D721Med (cell line): ENCODE measurements around the gene MIER2.
"Not testable (repeated sequence)": the region's sequence is repeated elsewhere in the genome, so short reads cannot be mapped to it uniquely, and the experiment has no call there.

ENCODE experiments used
- DNase-seq: peaks from one replicate; pipeline ENCODE4 v3.0.0; 2011; ENCODE audit warnings: low spot score; ENCODE audit not compliant: insufficient read length
- FAIRE-seq: peaks from 2 replicates; lab custom pipeline; 2011; peaks lifted over from hg19 to GRCh38; lab: Jason Lieb, UNC
- TF ChIP-seq, protein P1 (sequence below): IDR thresholded peaks from 2 replicates; pipeline ENCODE4 v1.5.1; 2012; ENCODE audit warnings: mild to moderate bottlenecking, control low read depth; ENCODE audit not compliant: insufficient read depth; ENCODE audit errors: missing control alignments

The MIER2 gene

GRCh38 chr19:275958-276646, 68.5 kb downstream of the MIER2 start:
- TF ChIP-seq, protein P1, sequence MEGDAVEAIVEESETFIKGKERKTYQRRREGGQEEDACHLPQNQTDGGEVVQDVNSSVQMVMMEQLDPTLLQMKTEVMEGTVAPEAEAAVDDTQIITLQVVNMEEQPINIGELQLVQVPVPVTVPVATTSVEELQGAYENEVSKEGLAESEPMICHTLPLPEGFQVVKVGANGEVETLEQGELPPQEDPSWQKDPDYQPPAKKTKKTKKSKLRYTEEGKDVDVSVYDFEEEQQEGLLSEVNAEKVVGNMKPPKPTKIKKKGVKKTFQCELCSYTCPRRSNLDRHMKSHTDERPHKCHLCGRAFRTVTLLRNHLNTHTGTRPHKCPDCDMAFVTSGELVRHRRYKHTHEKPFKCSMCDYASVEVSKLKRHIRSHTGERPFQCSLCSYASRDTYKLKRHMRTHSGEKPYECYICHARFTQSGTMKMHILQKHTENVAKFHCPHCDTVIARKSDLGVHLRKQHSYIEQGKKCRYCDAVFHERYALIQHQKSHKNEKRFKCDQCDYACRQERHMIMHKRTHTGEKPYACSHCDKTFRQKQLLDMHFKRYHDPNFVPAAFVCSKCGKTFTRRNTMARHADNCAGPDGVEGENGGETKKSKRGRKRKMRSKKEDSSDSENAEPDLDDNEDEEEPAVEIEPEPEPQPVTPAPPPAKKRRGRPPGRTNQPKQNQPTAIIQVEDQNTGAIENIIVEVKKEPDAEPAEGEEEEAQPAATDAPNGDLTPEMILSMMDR, result no peak
- FAIRE-seq (no peak), DNase-seq (no peak)

DNA sequence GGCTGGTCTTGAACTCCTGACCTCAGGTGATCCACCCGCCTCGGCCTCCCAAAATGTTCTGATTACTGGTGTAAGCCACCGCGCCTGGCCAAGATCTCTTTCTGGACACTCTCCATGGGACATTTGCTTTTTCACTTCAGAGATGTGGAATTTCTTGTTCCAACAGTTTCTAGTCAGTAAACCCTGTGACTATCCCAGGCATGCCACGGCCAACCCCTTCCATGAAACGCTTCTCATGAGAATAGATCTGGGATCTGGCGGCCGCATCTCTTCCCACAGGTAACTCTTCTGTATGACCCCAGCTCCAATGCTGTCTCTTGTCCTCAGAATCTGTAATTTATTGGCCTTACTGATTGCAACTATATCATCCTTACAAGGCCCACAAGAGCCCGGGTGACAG, 69.6 kb downstream of the MIER2 start:
- FAIRE-seq (no peak), DNase-seq (no peak)
- TF ChIP-seq, protein P1, result no peak

GRCh38 chr19:273393-273792, 71.2 kb downstream of the MIER2 start:
- TF ChIP-seq, protein P1, result no peak
- FAIRE-seq (no peak), DNase-seq (no peak)

DNA sequence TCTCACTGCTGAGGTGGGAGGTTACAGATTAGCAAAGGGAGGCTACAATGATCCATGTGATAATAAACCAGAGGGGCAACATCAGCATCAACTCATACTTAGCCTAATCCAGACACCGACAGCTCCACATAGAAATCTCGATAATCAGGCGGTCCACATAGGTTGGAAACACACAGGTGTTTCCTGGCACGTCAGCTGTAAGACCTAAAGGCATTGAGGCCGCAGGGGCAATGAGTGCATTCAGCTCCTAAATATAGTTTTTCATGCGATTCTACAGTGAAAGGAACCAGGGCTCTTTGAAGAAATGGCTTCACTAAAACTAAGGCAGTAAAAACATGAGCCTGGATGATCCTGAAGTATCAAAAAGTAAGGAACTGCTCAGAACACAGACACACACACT, 72.7 kb downstream of the MIER2 start:
- TF ChIP-seq, protein P1, result no peak
- no peak for DNase-seq
- FAIRE-seq, result no peak

GRCh38 chr19:270766-271318, 73.8 kb downstream of the MIER2 start:
- not testable (repeated sequence) for DNase-seq, FAIRE-seq

GRCh38 chr19:269241-269640, 75.4 kb downstream of the MIER2 start:
- no peak for FAIRE-seq
- no peak for DNase-seq
- TF ChIP-seq, protein P1, result no peak

DNA sequence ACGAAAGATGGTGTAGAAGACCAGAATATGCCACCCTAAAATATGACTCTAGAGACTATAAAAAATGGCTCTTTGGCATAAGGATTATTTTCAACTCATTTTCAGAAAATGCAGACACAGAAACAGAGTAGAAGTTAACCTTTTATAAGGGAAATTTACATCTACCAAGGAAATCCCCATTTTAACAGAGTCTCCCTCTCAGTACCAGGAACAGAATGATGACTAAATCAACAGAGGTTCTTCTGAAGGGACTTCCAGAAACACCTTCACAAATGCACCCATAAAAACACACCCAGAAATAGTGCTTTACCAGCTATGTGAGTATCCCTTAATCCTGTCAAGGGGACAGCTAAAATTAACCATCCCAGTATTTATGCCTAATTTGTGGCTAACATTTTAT, 82.5 kb downstream of the MIER2 start:
- TF ChIP-seq, protein P1, result no peak
- FAIRE-seq (no peak), DNase-seq (no peak)

DNA sequence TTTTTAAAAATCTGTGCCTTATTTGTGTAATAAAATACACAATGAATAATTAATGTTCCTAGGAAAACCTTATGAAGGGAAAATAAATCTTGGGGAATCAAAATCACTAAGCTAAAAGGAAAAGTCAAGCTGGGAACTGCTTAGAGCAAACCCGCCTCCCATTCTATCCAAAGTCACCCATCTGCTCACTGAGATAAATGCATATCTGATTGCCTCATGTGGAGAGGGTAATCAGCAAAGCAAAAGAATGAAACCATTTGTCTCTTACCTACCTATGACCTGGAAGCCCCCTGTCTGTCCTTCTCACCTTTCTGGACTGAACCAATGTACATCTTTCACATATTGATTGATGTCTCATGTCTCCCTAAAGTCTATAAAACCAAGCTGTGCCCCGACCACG, 87.8 kb downstream of the MIER2 start:
- not testable (repeated sequence) for FAIRE-seq, DNase-seq
